GM18858 (cell line): ENCODE data around the gene CYP4F8.
"Not testable (repeated sequence)": the region's sequence is repeated elsewhere in the genome, so short reads cannot be mapped to it uniquely, and the experiment has no call there.

Experiments used
- ATAC-seq: cut with Tn5 transposase; IDR thresholded peaks from one replicate; pipeline ENCODE4 v1.9.1; 2021; ENCODE audit not compliant: unreplicated experiment

CYP4F8 gene

DNA sequence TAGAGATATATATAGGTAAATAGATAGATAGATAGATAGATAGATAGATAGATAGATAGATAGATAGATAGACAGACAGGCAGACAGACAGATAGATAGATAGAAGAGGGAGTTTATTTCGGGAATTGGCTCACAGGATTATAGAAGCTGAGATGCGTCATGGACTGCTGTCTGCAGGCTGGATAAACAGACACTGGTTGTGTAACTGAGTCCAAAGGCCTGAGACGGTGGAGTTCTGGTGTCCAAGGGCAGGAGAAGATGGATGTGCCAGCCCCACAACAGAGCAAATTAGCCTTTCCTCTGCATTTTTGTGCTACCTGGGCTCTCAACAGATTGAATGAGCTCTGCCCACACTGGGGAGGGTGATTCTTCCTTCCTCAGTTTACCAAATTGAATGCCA, 28.4 kb downstream of the CYP4F8 start:
- no peak for ATAC-seq

DNA sequence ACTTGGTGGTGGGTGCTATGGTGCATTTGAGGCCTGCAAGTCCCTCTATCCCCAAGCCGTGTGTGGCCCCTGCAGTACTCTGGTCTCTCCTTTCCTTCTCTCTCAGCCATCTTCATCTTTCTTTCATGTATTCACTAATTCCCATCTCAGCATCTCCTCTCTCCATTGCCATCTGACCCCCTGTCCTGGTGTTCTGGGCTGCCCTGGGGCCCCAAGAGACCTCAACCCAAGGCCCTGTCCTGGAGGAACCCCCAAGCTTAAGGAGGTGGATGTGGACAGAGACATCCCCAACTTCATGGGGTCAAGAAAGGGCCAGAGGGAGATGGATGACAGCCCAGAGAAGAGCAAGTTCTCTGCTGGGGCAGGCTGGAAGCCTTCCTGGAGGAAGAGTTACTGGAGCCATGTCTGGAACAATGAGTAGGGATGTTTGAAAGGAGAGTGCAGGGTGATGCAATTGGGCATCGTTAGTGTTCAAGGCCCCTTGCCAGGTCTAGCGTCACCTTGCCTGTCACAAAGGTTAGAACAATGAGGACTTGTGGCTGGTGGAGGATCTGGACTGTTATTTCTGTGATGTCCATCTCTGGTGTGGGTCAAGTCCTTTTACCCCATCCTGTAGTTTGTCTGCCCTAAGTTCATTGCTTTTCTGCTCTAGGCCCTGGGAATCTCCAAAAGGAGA, 29.2 kb downstream of the CYP4F8 start:
- ATAC-seq: no peak

DNA sequence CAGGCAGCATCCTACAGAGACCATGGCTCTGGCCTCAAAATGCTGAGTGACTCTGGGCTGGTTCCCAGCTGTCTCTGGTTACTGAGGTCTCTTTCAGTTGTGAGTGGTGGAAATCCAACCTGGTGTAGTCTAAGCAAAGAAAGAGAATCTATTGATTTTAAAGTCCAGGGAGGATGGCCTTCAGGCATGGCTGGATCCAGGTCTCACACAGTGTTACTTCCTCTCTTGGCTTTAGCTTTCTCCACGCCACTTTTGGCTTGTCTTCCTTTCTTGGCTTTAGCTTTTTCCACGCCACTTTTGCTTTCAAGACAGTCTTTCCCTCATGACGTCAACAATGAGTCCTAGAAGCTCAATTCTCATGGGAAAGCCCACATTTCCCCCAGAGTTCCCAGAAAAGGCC, 29.8 kb downstream of the CYP4F8 start:
- no peak for ATAC-seq

DNA sequence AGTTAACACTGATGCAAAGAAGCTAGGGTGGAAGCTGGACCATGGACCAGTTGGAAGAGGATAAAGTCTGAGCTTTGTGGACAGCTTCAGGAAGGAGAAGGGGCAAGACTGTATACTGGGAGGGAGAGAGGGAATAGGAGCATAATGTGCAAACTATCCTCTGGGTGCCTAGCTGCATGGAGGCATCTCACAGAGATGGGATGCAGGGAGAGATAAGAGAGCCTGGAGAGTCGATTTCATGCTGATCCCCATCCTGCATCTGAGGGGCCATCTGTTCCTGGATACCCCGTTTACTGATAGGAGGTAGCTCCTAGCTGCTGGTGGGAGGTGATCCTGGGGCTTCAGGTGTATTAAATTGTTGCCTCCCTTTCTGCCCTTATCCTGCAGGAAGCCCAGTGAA, 34.5 kb downstream of the CYP4F8 start:
- ATAC-seq: no peak

DNA sequence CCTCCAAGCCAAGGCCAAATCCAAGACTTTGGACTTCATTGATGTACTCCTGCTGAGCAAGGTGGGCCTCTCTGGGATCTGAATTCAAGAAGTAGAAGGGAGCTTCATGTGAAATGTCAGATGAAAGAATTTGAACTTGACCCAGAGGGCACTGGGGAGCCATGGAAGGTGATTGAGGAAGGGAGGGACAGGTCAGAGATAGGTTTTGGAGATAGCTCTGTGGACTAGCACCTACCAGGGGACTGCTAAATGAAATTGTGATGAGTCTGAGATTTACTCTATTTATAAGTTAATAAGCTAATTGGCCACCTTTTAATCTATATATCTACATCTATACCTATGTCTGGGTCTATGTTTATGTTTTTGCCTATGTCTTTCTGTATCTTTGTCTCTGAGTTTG, 35.1 kb downstream of the CYP4F8 start:
- not testable (repeated sequence) for ATAC-seq

DNA sequence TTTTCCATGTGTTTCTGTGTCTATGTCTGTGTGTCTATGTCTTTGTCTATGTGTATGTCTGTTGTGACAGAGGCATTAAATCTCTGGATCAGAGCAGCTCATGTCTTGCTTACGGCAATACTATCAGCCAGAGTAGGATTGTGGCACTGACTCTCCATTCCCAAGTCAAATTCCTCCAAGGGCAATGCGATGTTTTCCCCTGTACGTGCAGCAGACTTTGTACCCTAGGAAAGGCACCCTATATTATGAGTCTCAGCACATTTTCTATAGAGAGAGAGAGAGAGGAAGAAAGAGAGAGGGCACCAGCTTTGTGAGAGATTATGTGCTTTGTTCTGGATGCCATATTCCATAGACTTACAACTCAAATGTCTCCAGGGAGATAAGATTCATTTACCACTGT, 36.8 kb downstream of the CYP4F8 start:
- ATAC-seq: no peak

DNA sequence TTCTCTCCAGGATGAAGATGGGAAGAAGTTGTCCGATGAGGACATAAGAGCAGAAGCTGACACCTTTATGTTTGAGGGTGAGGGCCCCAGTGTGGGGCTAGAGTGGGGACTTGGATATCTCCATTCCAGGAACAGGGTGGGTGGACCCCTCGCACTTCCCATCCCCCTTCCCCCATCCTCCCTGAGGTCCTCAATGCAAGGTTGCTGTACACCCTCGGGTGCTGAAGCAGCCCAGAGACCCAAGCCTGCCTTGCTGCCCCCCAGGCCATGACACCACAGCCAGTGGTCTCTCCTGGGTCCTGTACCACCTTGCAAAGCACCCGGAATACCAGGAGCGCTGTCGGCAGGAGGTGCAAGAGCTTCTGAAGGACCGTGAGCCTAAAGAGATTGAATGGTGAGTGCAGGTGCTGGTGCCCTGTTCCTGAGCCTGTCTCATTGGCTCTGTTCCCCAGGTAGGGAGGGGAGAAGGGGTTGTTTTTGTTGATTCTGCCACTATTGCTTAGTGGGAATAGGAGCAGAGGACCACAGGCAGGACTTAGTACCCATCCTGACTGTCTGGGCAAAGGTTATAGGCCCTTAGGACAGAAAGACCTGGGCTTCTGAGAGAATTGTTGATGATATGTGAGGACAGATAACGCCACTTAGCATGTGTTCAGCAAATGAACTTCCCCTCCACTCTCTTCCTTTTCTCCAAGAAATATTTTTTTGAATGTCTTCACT, 37.7 kb downstream of the CYP4F8 start:
- ATAC-seq: no peak

DNA sequence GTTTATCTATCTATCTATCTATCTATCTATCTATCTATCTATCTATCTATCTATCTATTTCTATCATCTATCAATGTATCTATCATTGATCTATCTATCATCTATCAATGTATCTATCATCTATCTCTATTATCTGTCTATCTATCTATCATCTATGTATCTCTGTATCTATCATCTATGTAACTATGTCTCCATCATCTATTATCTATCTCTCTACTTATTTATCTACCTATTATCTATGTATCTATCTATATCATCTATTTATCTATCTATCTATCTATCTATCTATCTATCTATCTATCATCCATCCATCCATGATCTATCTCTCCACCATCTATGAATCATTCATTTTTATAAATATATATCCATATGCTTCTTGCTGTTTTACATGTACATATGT, 41.4 kb downstream of the CYP4F8 start:
- ATAC-seq: no peak

DNA sequence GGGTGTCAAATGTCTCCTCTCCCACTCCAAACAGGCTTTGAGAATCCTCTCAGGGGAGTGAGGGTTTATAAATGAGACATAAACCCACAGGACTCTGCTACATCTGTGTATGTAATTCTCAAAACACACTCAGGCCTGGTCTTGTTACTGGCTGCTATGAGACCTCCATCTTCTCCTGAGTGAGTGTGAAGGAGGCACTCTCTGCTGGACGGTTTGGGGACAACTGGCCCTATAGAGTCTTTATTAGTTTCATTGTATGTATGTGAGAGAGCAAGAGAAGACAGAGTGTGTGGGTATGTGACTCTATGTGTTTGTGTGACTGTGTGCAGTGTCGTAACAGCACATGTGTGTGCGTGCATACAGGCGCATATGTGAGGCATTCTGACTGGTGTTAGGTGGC, 48.2 kb downstream of the CYP4F8 start:
- ATAC-seq: no peak

DNA sequence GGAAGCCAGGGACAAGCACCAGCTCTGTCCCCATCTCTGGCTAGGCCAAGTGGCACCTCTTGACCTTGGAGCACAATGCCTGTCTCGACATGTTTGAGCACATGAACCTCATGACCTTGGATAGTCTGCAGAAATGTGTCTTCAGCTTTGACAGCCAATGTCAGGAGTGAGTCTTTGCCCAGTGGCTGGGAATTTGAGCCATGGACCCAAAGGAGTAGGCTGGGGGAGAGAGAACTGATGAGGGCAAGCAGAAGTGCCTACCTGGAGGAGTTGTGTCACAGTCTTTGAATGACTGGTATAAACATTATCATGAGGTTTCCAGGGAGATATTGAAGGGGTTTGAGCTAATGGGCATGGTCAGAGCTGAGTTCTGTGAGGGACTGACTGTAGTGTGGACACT, 51.2 kb downstream of the CYP4F8 start:
- ATAC-seq: no peak

DNA sequence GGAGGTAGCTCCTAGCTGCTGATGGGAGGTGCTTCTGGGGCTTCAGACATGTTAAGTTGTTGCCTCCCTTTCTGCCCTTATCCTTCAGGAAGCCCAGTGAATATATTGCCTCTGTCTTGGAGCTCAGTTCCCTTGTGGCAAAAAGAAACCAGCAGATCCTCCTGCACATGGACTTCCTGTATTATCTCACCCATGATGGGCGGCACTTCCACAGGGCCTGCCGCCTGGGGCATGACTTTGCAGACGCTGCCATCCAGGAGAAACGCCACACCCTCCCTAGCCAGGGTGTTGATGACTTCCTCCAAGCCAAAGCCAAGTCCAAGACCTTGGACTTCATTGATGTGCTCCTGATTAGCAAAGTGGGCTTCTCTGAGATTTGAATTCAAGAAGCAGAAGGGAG, 51.9 kb downstream of the CYP4F8 start:
- no peak for ATAC-seq

DNA sequence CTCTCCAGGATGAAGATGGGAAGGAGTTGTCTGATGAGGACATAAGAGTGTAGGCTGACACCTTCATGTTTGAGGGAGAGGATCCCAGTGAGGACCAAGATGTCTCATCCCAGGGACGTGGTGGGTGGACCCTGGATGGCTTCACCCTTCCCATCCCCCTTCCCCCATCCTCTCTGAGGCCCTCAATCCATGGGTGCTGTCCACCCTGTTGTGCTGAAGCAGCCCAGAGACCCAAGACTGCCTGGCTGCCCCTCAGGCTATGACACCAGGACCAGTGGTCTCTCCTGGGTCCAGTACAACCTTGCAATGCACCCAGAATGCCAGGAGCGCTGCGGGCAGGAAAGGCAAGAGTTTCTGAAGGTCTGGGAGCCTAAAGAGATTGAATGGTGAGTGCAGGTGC, 54.4 kb downstream of the CYP4F8 start:
- no peak for ATAC-seq

DNA sequence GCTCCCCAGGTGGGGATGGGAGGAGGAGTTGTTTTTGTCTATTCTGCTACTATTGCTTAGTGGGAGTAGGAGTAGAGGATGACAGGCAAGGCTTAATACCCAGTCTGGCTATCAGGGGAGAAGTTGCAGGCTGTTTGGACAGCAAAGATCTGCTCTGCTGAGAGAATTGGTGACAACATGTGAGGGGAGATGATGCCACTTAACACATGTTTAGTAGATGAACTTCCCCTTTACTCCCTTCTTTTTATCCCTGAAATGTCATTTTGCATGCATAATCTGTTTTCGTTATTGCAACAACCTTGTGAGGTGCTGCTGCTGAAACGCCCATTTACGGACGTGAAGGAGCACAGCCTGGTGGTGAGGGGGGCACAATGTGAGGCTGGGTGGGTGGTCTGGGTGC, 54.9 kb downstream of the CYP4F8 start:
- ATAC-seq: no peak

DNA sequence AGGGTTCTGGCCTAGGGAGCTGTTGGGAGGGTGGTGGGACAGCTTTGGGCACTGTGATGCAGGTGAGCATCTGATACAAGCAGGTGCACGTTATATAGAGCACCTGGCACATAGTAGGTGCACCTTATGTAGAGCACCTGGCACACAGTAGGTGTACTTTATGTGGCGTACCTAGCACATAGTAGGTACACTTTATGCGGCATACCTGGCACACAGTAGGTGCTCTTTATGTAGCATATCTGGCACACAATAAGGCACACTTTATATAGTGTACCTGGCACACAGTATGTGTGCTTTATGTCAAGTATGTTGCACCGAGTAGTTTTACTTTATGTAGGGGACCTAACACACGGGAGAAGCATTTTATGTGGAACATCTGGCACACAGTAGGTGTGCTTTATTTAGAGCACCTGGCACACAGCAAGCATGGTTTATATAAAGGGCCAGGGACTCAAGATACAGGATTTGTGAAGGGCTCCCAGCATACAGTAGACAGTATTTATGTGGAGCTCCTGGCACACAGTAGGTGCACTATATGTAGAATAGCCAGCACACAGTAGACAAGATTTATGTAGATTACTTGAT, 56.3 kb downstream of the CYP4F8 start:
- ATAC-seq: no peak

DNA sequence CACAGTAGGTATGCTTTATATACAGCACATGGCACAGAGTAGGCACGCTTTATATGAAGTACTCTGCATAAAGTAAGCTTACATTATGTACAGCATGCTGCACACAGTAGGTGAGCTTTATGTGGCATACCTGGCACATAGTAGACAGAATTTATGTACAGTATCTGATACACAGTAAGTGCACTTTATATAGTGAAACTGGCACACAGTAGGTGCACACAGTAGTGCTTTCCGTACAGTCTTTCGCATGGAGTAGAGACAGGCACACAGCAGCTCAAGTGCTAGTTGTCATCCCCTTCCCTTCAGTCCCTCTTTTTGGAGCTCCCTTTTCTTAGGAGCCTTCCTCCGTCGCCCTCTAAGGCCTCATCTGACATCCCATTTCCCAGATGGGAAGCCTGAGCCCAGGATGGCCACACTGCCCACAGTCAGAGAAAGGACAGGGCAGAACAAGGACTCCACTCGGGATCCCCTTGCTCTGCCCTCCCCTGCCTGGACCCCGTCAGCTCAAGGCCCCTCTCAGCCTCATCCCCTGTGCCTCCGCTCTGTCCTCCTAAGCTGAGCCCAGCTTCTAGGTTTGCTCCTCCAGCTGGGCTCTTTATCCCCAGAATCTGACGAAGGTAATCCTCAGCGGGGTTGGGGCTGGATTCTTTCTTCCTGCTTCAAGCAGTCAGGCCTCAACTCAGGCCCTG, 57.0 kb downstream of the CYP4F8 start:
- no peak for ATAC-seq

DNA sequence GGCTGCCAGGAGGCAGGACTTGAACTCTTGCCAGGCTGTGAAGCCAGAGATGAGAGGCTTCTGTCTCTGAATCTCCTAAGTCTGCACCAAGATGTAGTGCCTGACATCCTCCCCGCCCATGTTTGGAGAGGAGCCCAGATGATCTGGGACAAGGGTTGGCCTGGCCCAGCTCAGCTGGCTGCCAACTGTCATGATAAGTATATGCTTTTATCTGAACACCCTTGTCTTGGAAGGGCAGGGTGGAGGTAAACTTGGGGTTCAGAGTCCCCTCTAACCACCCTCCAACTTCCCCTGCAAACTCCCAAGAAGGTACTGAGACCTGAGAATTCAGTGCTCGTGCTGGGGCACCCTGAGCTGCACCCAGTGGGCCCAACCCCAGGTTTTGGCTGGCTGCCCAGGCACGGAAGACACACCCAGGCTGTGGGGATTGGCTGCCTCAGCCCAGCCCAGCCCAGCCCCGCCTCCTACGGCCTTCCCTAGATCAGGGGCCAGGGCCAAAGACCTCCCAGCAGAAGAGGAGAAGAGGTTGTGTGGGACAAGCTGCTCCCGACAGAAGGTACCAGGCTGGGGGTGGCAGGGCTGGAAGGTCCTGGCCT, 57.7 kb downstream of the CYP4F8 start, which contains the start of gene CYP4F12:
Gene CYP4F12 (plus strand): TSS at position 508 of the 596 bp plus-strand sequence. CDS start 443 bp downstream, outside the sequence.
- ATAC-seq: no peak

DNA sequence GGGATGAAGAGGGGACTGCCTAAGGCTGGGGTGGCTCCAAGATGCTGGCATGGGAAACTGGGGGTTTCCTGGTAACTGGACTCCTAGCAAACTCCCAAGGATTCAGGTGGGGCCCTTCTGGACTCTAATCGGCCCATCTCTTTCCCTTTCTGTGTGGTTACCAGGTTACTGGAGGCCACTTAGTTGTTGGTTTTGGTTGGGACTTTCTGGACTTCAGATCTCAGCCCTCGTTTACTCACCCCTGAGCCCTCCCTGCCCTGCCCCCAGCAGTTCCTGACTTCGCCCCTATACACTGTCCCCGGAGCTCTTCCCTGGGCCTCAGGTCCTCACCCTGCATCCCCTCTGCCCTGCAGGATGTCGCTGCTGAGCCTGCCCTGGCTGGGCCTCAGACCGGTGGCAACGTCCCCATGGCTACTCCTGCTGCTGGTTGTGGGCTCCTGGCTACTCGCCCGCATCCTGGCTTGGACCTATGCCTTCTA, 58.2 kb downstream of the CYP4F8 start:
- ATAC-seq: no peak

DNA sequence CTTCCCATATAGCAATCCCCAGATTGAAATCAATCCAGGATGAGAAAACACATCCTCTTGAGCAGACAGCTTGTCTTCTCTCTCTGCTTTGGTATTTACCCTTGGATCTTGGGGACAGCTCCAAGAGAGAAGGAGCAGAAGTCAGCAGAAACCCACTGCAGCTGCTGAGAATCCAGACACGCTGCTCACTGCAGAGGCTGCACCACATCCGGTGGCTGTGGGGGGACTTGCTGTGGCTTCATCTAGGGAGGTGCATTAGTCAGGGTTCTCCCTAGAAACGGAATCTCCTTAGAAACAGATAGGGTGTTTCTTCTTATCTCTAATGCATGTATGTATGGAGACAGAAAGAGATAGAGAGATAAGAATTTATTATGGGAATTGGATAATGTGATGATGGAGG, 60.5 kb downstream of the CYP4F8 start:
- no peak for ATAC-seq

DNA sequence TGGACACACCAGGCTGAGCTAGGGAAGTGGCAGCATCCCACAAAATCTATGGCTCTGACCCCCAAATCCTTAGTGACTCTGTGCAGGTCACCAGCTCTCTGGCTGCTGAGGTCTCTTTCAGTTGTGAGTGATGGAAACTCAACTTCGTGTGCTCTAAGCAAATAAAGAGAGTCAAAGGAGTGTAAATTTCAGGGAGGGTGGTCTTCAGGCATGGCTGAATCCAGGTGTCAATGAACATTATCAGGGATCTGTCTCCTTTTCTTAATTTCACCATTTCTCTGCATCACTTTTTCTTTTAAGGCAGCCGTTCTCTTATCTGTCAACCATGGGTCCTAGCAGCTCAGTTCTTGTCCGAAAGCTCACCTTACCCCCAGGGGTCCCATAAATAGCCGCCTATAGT, 64.1 kb downstream of the CYP4F8 start:
- no peak for ATAC-seq

DNA sequence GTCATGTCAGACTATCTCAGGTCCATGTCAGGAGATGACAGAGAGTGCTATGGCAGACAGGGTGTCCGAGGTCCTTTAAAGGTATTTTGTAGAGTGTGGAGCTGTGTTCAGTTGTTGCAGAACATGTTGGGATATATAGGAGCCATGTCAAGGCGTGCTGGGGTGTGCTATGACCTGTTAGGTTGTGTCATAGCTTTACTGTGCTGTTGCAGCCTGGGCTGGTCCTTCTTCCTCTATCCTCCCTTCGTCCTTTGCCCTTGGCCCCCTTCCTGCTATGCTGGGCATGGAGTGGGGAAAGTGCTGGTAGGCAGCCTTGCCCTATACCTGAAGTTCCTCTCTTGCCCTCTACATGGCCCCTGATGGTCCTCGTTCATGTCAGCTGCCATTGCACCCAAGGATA, 64.8 kb downstream of the CYP4F8 start:
- ATAC-seq: not testable (repeated sequence)
